ENCODE results near the gene HECW1. TPM values are rescaled to one million over a fixed set of nuclear protein-coding genes. Genes with fewer than 3 reads are reported as not detected.

Gene HECW1
- total and polyA plus RNA-seq, 2 of the 8 experiments (the other 6 are each of a cell fraction or from before 2014, with no cell fraction given) = 2.9 to 12.7 TPM

GRCh38 chr7:43151076-43151475, 38.6 kb downstream of the HECW1 start:
- H3K4me1 ChIP-seq (replicated peaks in 1 of 4; ENCODE audit: control insufficient read depth in 3 of 4, insufficient read depth in 4 of 4, low read length in 3 of 4) = peaks cover 0 to 2% (median 0%) of the 10 kb centered on the region in 4 experiments; a peak in 3 of 7 replicates
- CTCF ChIA-PET (ENCODE audit: partially characterized antibody) = interaction anchor here (1.2 kb wide), 1 partner anchor 24 kb away, joined by 3 read pairs; no protein-coding TSS in a partner anchor
- no peak overlapping the region for H3K14ac ChIP-seq (ENCODE audit: insufficient read length)
- H3K79me2 ChIP-seq (ENCODE audit: control insufficient read depth in 1 of 2, insufficient read depth in 2 of 2, low read length in 2 of 2) = no peaks in the 10 kb centered on the region
- POLR2A ChIA-PET (ENCODE audit: partially characterized antibody) = no interaction called here
- DNase-seq (ENCODE audit: low read depth in 1 of 2, low spot score in 2 of 2) = no peak
- no peak overlapping the region for H2BK5ac ChIP-seq (ENCODE audit: low read depth, low read length)
- no peak overlapping the region for H3K56ac ChIP-seq (replicated peaks; ENCODE audit: insufficient read length, low read depth, low read length)
- no peak overlapping the region for H3K9ac ChIP-seq (replicated peaks in 1 of 4; ENCODE audit: extremely low read depth in 1 of 4, low read depth in 3 of 4, low read length in 3 of 4)
- no peak for FAIRE-seq
- H2BK12ac ChIP-seq (ENCODE audit: low read depth, low read length) = no peak overlapping the region
- no peak overlapping the region for H3K23ac ChIP-seq (ENCODE audit: insufficient read length)
- H4K91ac ChIP-seq (replicated peaks; ENCODE audit: insufficient read length, low read length) = no peak overlapping the region
- no peaks in the 10 kb centered on the region for H4K20me1 ChIP-seq (replicated peaks in 1 of 2; ENCODE audit: control insufficient read depth in 1 of 2, insufficient read depth in 2 of 2, low read length in 2 of 2)
- no peak overlapping the region for H2AK5ac ChIP-seq (ENCODE audit: low read depth, low read length)
- H4K5ac ChIP-seq (ENCODE audit: insufficient read length, low read depth, low read length) = no peak overlapping the region
- 100% methylated on average over 1 of the region's 1 CpG; no CpG with 5 or more reads in 1 of the 2 experiments for WGBS, 2 experiments (ENCODE audit: extremely low coverage in 1 of 2, insufficient coverage in 1 of 2, insufficient read length in 1 of 2, insufficient replicate concordance in 2 of 2, low coverage in 1 of 2, low lambda C conversion rate in 2 of 2, missing lambda C conversion rate in 1 of 2)
- no peak overlapping the region for H4K8ac ChIP-seq (ENCODE audit: extremely low read depth, insufficient read depth, low read length)
- no peak overlapping the region for H3K4me2 ChIP-seq (ENCODE audit: insufficient read depth in 1 of 2, low read depth in 2 of 2, low read length in 2 of 2)
- no peaks in the 10 kb centered on the region for H3K23me2 ChIP-seq (ENCODE audit: low read depth, low read length)
- H3K36me3 ChIP-seq (ENCODE audit: control insufficient read depth in 2 of 4, insufficient read depth in 4 of 4, low read length in 3 of 4) = no peaks in the 10 kb centered on the region
- H2AFZ ChIP-seq (ENCODE audit: low read length) = no peak overlapping the region
- H2BK15ac ChIP-seq (ENCODE audit: low read length) = no peak overlapping the region
- H2BK20ac ChIP-seq (ENCODE audit: low read length) = no peak overlapping the region
- H3K27ac ChIP-seq (ENCODE audit: low read depth, low read length) = no peak overlapping the region
- H2BK120ac ChIP-seq (replicated peaks; ENCODE audit: low read depth, low read length) = no peak overlapping the region
- no peak overlapping the region for H3K4ac ChIP-seq (replicated peaks; ENCODE audit: insufficient read length, low read depth, low read length)
- no peaks in the 10 kb centered on the region for H3K79me1 ChIP-seq (ENCODE audit: low read depth, low read length)
- no peak overlapping the region for H3K18ac ChIP-seq (ENCODE audit: extremely low read depth, low read length)
- no peaks in the 10 kb centered on the region for H3K9me3 ChIP-seq (ENCODE audit: insufficient read depth in 2 of 2, low read depth in 1 of 2, low read length in 1 of 2)
- H3K4me3 ChIP-seq (ENCODE audit: extremely low read depth in 1 of 4, insufficient read depth in 2 of 4, low read depth in 3 of 4, low read length in 4 of 4) = no peak overlapping the region
- no peaks in the 10 kb centered on the region for H3K27me3 ChIP-seq (replicated peaks in 1 of 4; ENCODE audit: control insufficient read depth in 3 of 4, extremely low read depth in 1 of 4, insufficient read depth in 3 of 4, low read length in 3 of 4)
- TF ChIP-seq SP1 (IDR thresholded peaks at IDR 0.05; ENCODE audit: low read depth, low read length) (no peak), MAFK (IDR thresholded peaks at IDR 0.05; ENCODE audit: low read depth, low read length) (no peak), TBP (IDR thresholded peaks at IDR 0.05; ENCODE audit: low read depth, low read length) (no peak), ASH2L (IDR thresholded peaks at IDR 0.05; ENCODE audit: low read length) (no peak), TAF1 (IDR thresholded peaks at IDR 0.05; ENCODE audit: low read depth, low read length) (no peak), CHD2 (IDR thresholded peaks at IDR 0.05; ENCODE audit: low read length) (no peak), KDM4A (IDR thresholded peaks at IDR 0.05; ENCODE audit: low read depth, low read length, severe bottlenecking) (no peak), CEBPB (IDR thresholded peaks at IDR 0.05; ENCODE audit: low read depth, low read length) (no peak), BACH1 (IDR thresholded peaks at IDR 0.05; ENCODE audit: low read length) (no peak), CHD1 (IDR thresholded peaks at IDR 0.05; ENCODE audit: low read depth, low read length) (no peak), EZH2 (IDR thresholded peaks at IDR 0.05; ENCODE audit: low read depth, low read length, severe bottlenecking) (no peak), SP2 (IDR thresholded peaks at IDR 0.05; ENCODE audit: low read length) (no peak), USF2 (IDR thresholded peaks at IDR 0.05; ENCODE audit: low read length) (no peak), KDM5A (IDR thresholded peaks at IDR 0.05; ENCODE audit: low read length) (no peak)

All from H1 (cell line).